Measurements from ENCODE around the gene HMBS.
"Not testable (repeated sequence)": the region's sequence is repeated elsewhere in the genome, so short reads cannot be mapped to it uniquely, and the experiment has no call there.

The HMBS gene

DNA sequence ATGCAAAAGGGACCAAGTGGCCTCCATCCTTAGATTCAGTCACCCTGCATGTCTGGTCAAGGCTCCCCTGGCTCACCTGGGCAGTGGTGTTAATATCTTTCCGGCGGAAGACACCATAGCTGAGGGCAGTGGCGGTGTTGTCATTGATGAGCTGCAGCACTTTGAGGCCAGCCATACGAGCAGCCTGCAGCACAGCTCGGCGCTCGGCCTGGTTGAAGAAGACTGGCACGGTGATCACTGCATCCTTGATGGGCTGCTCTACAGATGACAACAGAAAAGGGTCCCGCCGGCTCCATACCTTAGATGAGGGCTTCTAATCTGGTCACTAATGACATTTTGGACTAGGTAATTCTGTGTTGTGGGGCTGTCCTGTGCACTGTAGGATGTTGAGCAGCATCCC lies 30.3 kb upstream of the HMBS start:
- H3K9me3 Mint-ChIP-seq = no peaks in the 10 kb centered on the region
- TF ChIP-seq, protein P1, sequence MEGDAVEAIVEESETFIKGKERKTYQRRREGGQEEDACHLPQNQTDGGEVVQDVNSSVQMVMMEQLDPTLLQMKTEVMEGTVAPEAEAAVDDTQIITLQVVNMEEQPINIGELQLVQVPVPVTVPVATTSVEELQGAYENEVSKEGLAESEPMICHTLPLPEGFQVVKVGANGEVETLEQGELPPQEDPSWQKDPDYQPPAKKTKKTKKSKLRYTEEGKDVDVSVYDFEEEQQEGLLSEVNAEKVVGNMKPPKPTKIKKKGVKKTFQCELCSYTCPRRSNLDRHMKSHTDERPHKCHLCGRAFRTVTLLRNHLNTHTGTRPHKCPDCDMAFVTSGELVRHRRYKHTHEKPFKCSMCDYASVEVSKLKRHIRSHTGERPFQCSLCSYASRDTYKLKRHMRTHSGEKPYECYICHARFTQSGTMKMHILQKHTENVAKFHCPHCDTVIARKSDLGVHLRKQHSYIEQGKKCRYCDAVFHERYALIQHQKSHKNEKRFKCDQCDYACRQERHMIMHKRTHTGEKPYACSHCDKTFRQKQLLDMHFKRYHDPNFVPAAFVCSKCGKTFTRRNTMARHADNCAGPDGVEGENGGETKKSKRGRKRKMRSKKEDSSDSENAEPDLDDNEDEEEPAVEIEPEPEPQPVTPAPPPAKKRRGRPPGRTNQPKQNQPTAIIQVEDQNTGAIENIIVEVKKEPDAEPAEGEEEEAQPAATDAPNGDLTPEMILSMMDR (IDR thresholded peaks at IDR 0.05) = no peak
- no peak for DNase-seq
- H3K27ac Mint-ChIP-seq = no peak overlapping the region
- H3K36me3 Mint-ChIP-seq (ENCODE audit: low read depth) = peaks cover 59% of the 10 kb centered on the region
- H3K27me3 Mint-ChIP-seq (ENCODE audit: low read depth, poor library complexity) = no peaks in the 10 kb centered on the region
- no peak overlapping the region for H3K4me3 Mint-ChIP-seq
- peaks cover 30% of the 10 kb centered on the region for H3K4me1 Mint-ChIP-seq

GRCh38 chr11:119055901-119056300 lies 28.8 kb upstream of the HMBS start:
- Mint-ChIP-seq H3K27ac (peak overlapping the region; percentile 89), H3K36me3 (ENCODE audit: low read depth) (peaks cover 63% of the 10 kb centered on the region), H3K9me3 (peaks cover 4% of the 10 kb centered on the region), H3K4me1 (peaks cover 30% of the 10 kb centered on the region), H3K27me3 (ENCODE audit: low read depth, poor library complexity) (peaks cover 4% of the 10 kb centered on the region), H3K4me3 (peak overlapping the region; percentile 94)
- no peak for DNase-seq
- TF ChIP-seq, protein P1 (IDR thresholded peaks at IDR 0.05) = no peak

- no peak for DNase-seq
- TF ChIP-seq, protein P1 (IDR thresholded peaks at IDR 0.05) = no peak
- peak overlapping the region; percentile 99 for H3K27ac Mint-ChIP-seq
- H3K4me1 Mint-ChIP-seq = peaks cover 30% of the 10 kb centered on the region
- peaks cover 57% of the 10 kb centered on the region for H3K36me3 Mint-ChIP-seq (ENCODE audit: low read depth)
- H3K9me3 Mint-ChIP-seq = peaks cover 4% of the 10 kb centered on the region
- H3K4me3 Mint-ChIP-seq = peak overlapping the region; percentile 94
- peaks cover 4% of the 10 kb centered on the region for H3K27me3 Mint-ChIP-seq (ENCODE audit: low read depth, poor library complexity)
Measured at GRCh38 chr11:119056421-119056999, 28.2 kb upstream of the HMBS start.

- peaks cover 4% of the 10 kb centered on the region for H3K9me3 Mint-ChIP-seq
- peak; percentile 100 for DNase-seq
- H3K27ac Mint-ChIP-seq = peak within 1 kb of the TSS; percentile 99
- peaks cover 4% of the 10 kb centered on the region for H3K27me3 Mint-ChIP-seq (ENCODE audit: low read depth, poor library complexity)
- peak within 1 kb of the TSS; percentile 94 for H3K4me3 Mint-ChIP-seq
- TF ChIP-seq, protein P1 (IDR thresholded peaks at IDR 0.05) = peak; percentile 24
- H3K4me1 Mint-ChIP-seq = peaks cover 30% of the 10 kb centered on the region
- H3K36me3 Mint-ChIP-seq (ENCODE audit: low read depth) = peaks cover 54% of the 10 kb centered on the region
Measured at GRCh38 chr11:119057000-119057769, 27.5 kb upstream of the HMBS start, which contains the start of gene HYOU1. TSS of gene HYOU1 (minus strand) at chr11:119057205. CDS start at chr11:119056160, 1,045 bp downstream.

DNA sequence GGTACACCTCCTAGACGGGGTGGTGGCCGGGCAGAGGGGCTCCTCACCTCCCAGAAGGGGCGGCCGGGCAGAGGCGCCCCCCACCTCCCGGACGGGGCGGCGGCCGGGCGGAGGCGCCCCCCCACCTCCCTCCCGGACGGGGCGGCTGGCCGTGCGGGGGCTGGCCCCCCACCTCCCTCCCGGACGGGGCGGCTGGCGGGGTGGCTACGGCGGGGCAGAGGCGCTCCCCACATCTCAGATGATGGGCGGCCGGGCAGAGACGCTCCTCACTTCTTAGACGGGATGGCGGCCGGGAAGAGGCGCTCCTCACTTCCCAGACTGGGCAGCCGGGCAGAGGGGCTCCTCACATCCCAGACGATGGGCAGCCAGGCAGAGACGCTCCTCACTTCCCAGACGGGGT lies 25.6 kb upstream of the HMBS start:
- Mint-ChIP-seq H3K36me3 (ENCODE audit: low read depth) (peaks cover 35% of the 10 kb centered on the region), H3K4me1 (peaks cover 30% of the 10 kb centered on the region), H3K4me3 (peak overlapping the region; percentile 65)
- not testable (repeated sequence) for DNase-seq; H3K27ac Mint-ChIP-seq; H3K9me3 Mint-ChIP-seq; H3K27me3 Mint-ChIP-seq (ENCODE audit: low read depth, poor library complexity)

DNA sequence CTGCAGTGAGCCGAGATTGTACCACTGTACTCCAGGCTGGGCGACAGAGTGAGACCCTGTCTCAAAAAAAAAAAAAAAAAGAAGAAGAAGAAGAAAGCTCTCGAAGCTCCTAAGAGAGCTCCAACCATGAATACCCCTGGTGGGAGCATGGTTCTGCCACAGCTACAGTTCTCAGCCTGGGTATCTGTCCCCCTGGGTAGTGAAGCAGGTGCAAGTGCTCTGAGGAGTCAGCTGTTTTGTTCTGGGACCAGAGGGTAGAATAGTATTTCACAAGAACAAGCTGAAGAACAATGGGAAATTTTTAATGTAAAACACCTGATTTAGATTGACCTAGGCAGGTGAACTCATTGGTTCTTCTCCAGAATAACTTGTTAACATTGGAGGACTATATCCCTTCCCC lies 23.4 kb upstream of the HMBS start:
- peaks cover 14% of the 10 kb centered on the region for H3K4me1 Mint-ChIP-seq
- no peak overlapping the region for H3K4me3 Mint-ChIP-seq
- H3K36me3 Mint-ChIP-seq (ENCODE audit: low read depth) = peaks cover 16% of the 10 kb centered on the region
- H3K27ac Mint-ChIP-seq = no peak overlapping the region
- peaks cover 4% of the 10 kb centered on the region for H3K27me3 Mint-ChIP-seq (ENCODE audit: low read depth, poor library complexity)
- DNase-seq = no peak
- peaks cover 4% of the 10 kb centered on the region for H3K9me3 Mint-ChIP-seq
- TF ChIP-seq, protein P1 (IDR thresholded peaks at IDR 0.05) = no peak

Data from nephron progenitor cell (in vitro differentiated cells).